SK-N-SH (cell line): Measurements from ENCODE around the gene SNRPB. TPM values are rescaled to one million over a fixed set of nuclear protein-coding genes. Genes with fewer than 3 reads are reported as not detected.

ENCODE experiments used
- CTCF ChIA-PET: fragments of 300-600, 350-600 bp; formaldehyde crosslinking; extraction: SDS; loops from one replicate; lab custom pipeline; 2021; lab: Yijun Ruan, JAX
- POLR2A ChIA-PET: fragments of 350-600 bp; sonication (Branson Sonifier 250); formaldehyde crosslinking; extraction: SDS; loops from one replicate; lab custom pipeline; 2020; ENCODE audit warnings: antibody characterized with exemption, inconsistent platforms; lab: Yijun Ruan, JAX
- DNase-seq: peaks from one replicate; pipeline ENCODE4 v3.0.0; 2012
- H2AFZ ChIP-seq: fragments of 200-600 bp; sonication (generic); 2 replicates; pipeline ENCODE4 v1.8.1; 2016; ENCODE audit warnings: antibody characterized with exemption, mild to moderate bottlenecking, low read depth
- H3F3A ChIP-seq: fragments of 200-600 bp; sonication (generic); replicated peaks from 2 replicates; pipeline ENCODE3; 2016; ENCODE audit warnings: antibody characterized with exemption, mild to moderate bottlenecking; ENCODE audit not compliant: insufficient read depth
- H3K27ac ChIP-seq, 2 experiments: fragments of 200-500 bp in 1 of 2; fragments of 200-600 bp in 1 of 2; sonication (Bioruptor generic) in 1 of 2; sonication (generic), shearing (Covaris generic) in 1 of 2; 2 replicates each; pipeline versions ENCODE4 v1.5.1 to v1.6.1; 2014 to 2016; ENCODE audit warnings: low read depth in 2 of 2, inconsistent platforms in 1 of 2, low read length in 1 of 2, mild to moderate bottlenecking in 1 of 2, mixed read lengths in 1 of 2
- H3K27me3 ChIP-seq: fragments of 200-600 bp; sonication (generic), shearing (Covaris generic); 2 replicates; pipeline ENCODE4 v1.6.1; 2016; ENCODE audit warnings: mixed run types; ENCODE audit not compliant: insufficient read depth
- H3K36me3 ChIP-seq, 2 experiments: fragments of 200-500 bp in 1 of 2; fragments of 200-600 bp in 1 of 2; sonication (Bioruptor generic) in 1 of 2; sonication (generic) in 1 of 2; replicated peaks in 1 of 2; 2 replicates each; pipeline versions ENCODE3 to v1.5.1; 2014 to 2016; ENCODE audit warnings: low read length in 1 of 2, mild to moderate bottlenecking in 1 of 2; ENCODE audit not compliant: insufficient read depth in 2 of 2, control insufficient read depth in 1 of 2
- H3K4me1 ChIP-seq, 2 experiments: fragments of 200-500 bp in 1 of 2; fragments of 200-600 bp in 1 of 2; sonication (Bioruptor generic) in 1 of 2; sonication (generic), shearing (Covaris generic) in 1 of 2; 2 replicates each; pipeline versions ENCODE4 v1.5.1 to v1.6.1; 2014 to 2016; ENCODE audit warnings: low read depth in 1 of 2, low read length in 1 of 2, mixed run types in 1 of 2; ENCODE audit not compliant: insufficient read depth in 2 of 2, control insufficient read depth in 1 of 2
- H3K4me2 ChIP-seq: fragments of 200-600 bp; sonication (generic), shearing (Covaris generic); 2 replicates; pipeline ENCODE4 v1.6.1; 2017; ENCODE audit warnings: mixed run types
- H3K4me3 ChIP-seq, 2 experiments: fragments of 200-500 bp in 1 of 2; fragments of 200-600 bp in 1 of 2; sonication (Bioruptor generic) in 1 of 2; sonication (generic), shearing (Covaris generic) in 1 of 2; 2 replicates each; pipeline versions ENCODE4 v1.5.1 to v1.8.1; 2014 to 2016; ENCODE audit warnings: low read depth in 2 of 2, inconsistent platforms in 1 of 2, low read length in 1 of 2, mild to moderate bottlenecking in 1 of 2, mixed read lengths in 1 of 2, moderate library complexity in 1 of 2
- H3K79me2 ChIP-seq: fragments of 200-600 bp; sonication (generic); 2 replicates; pipeline ENCODE4 v1.8.1; 2017; ENCODE audit warnings: mild to moderate bottlenecking; ENCODE audit not compliant: insufficient read depth
- H3K9ac ChIP-seq: fragments of 200-600 bp; sonication (generic); 2 replicates; pipeline ENCODE4 v1.6.1; 2017; ENCODE audit warnings: mixed run types
- H3K9me2 ChIP-seq: fragments of 200-600 bp; sonication (generic); 2 replicates; pipeline ENCODE4 v1.6.1; 2017; ENCODE audit warnings: mixed run types
- H3K9me3 ChIP-seq: fragments of 200-600 bp; sonication (generic); 2 replicates; pipeline ENCODE4 v1.6.1; 2017; ENCODE audit warnings: mixed run types, mild to moderate bottlenecking, moderate library complexity
- H4K20me1 ChIP-seq: fragments of 200-600 bp; sonication (generic); 2 replicates; pipeline ENCODE4 v1.6.1; 2017; ENCODE audit warnings: mild to moderate bottlenecking, mixed run types; ENCODE audit not compliant: insufficient read depth
- CTCF ChIP-seq: fragments of 200-600 bp; sonication (generic); IDR thresholded peaks from 2 replicates; pipeline ENCODE4 v1.6.1; 2017; ENCODE audit warnings: antibody characterized with exemption, mild to moderate bottlenecking, moderate library complexity
- EP300 ChIP-seq, 2 experiments: IDR thresholded peaks; 2 replicates each; pipeline versions ENCODE4 v1.4.0 to v1.6.1; 2012; ENCODE audit warnings: borderline replicate concordance in 1 of 2, low read depth in 1 of 2, low read length in 1 of 2
- FOSL2 ChIP-seq: IDR thresholded peaks from 2 replicates; pipeline ENCODE4 v1.4.0; 2012; ENCODE audit warnings: low read depth, mild to moderate bottlenecking, moderate library complexity, borderline replicate concordance
- GATA2 ChIP-seq: sonication (generic); formaldehyde crosslinking; IDR thresholded peaks from 2 replicates; pipeline ENCODE4 v1.5.0; 2020; ENCODE audit warnings: mild to moderate bottlenecking, missing genetic modification reagents
- NRF1 ChIP-seq: IDR thresholded peaks from 2 replicates; pipeline ENCODE4 v1.6.1; 2012; ENCODE audit warnings: low read depth, mild to moderate bottlenecking, low read length
- POLR2AphosphoS5 ChIP-seq: IDR thresholded peaks from 2 replicates; pipeline ENCODE4 v1.6.1; 2012; ENCODE audit warnings: low read depth, low read length
- RAD21 ChIP-seq: IDR thresholded peaks from 2 replicates; pipeline ENCODE4 v1.6.1; 2012; ENCODE audit warnings: mild to moderate bottlenecking, low read length
- SMC3 ChIP-seq: IDR thresholded peaks from 2 replicates; pipeline ENCODE4 v1.6.1; 2012; ENCODE audit warnings: low read depth, low read length, improper control_type of control experiment
- WGBS: methylation state at CpG from one replicate; pipeline ENCODE4 v1.1.6; 2017; ENCODE audit warnings: low lambda C conversion rate; 5-methylcytosine and 5-hydroxymethylcytosine counted together
- polyA plus RNA-seq, 3 experiments: library from polyadenylated mRNA; depleted of rRNA; stranded (reverse); fragments of >200 nt; gene quantifications; 2 replicates each; pipeline ENCODE4 v1.2.3, GENCODE V29; 2012
- TF ChIP-seq, protein P1 (sequence below): IDR thresholded peaks from 2 replicates; pipeline ENCODE4 v1.6.1; 2012; ENCODE audit warnings: mild to moderate bottlenecking, low read depth, low read length, moderate library complexity
- TF ChIP-seq, protein P2 (sequence below): fragments of 150-350 bp; IDR thresholded peaks from 2 replicates; pipeline ENCODE4 v1.6.1; 2016; ENCODE audit warnings: mild to moderate bottlenecking, low read depth, low read length
- TF ChIP-seq, protein P3 (sequence below): IDR thresholded peaks from 2 replicates; pipeline ENCODE4 v1.4.0; 2012; ENCODE audit warnings: low read depth

Gene SNRPB
- polyA plus RNA-seq, 1 of the 3 experiments (the other 2 are of a cell fraction), result 455 TPM

DNA sequence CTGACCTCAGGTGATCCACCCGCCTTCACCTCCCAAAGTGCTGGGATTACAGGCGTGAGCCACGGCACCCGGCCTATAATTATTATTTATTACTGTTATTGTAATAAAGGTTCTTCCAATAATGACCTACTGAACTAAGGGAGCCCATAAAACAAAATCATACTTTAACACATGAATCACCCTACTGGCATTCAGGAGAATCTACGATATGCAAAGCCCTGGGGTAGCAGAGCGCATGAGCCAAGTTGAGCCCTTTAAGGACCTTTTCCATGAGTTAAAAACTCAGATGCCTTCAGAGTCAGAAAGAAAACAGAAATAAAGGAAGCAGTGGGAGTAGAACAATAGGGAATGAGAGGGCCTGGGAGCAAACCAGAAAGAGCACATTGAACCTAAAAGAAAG lies 41.5 kb downstream of the SNRPB start:
- no peaks in the 10 kb centered on the region for H3F3A ChIP-seq
- 31% methylated on average over 6 of the region's 6 CpGs for WGBS
- no peaks in the 10 kb centered on the region for H3K27me3 ChIP-seq
- POLR2A ChIA-PET, result no interaction called here
- no peaks in the 10 kb centered on the region for H3K79me2 ChIP-seq
- H3K27ac ChIP-seq, result no peak overlapping the region
- no peaks in the 10 kb centered on the region for H3K9me2 ChIP-seq
- no peak overlapping the region for H3K9ac ChIP-seq
- TF ChIP-seq, protein P1, sequence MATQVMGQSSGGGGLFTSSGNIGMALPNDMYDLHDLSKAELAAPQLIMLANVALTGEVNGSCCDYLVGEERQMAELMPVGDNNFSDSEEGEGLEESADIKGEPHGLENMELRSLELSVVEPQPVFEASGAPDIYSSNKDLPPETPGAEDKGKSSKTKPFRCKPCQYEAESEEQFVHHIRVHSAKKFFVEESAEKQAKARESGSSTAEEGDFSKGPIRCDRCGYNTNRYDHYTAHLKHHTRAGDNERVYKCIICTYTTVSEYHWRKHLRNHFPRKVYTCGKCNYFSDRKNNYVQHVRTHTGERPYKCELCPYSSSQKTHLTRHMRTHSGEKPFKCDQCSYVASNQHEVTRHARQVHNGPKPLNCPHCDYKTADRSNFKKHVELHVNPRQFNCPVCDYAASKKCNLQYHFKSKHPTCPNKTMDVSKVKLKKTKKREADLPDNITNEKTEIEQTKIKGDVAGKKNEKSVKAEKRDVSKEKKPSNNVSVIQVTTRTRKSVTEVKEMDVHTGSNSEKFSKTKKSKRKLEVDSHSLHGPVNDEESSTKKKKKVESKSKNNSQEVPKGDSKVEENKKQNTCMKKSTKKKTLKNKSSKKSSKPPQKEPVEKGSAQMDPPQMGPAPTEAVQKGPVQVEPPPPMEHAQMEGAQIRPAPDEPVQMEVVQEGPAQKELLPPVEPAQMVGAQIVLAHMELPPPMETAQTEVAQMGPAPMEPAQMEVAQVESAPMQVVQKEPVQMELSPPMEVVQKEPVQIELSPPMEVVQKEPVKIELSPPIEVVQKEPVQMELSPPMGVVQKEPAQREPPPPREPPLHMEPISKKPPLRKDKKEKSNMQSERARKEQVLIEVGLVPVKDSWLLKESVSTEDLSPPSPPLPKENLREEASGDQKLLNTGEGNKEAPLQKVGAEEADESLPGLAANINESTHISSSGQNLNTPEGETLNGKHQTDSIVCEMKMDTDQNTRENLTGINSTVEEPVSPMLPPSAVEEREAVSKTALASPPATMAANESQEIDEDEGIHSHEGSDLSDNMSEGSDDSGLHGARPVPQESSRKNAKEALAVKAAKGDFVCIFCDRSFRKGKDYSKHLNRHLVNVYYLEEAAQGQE, result no peak
- TF ChIP-seq GATA2 (CRISPR knock-in tag) (no peak), FOSL2 (no peak), EP300 (IDR thresholded peaks at IDR 0.05; ENCODE audit: borderline replicate concordance in 1 of 2, low read depth in 1 of 2, low read length in 1 of 2) (no peak), NRF1 (no peak)
- TF ChIP-seq, protein P2, sequence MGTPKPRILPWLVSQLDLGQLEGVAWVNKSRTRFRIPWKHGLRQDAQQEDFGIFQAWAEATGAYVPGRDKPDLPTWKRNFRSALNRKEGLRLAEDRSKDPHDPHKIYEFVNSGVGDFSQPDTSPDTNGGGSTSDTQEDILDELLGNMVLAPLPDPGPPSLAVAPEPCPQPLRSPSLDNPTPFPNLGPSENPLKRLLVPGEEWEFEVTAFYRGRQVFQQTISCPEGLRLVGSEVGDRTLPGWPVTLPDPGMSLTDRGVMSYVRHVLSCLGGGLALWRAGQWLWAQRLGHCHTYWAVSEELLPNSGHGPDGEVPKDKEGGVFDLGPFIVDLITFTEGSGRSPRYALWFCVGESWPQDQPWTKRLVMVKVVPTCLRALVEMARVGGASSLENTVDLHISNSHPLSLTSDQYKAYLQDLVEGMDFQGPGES, result no peak
- TF ChIP-seq, protein P3, sequence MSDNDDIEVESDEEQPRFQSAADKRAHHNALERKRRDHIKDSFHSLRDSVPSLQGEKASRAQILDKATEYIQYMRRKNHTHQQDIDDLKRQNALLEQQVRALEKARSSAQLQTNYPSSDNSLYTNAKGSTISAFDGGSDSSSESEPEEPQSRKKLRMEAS, result no peak
- no peak overlapping the region for H3K4me2 ChIP-seq
- H2AFZ ChIP-seq, result no peak overlapping the region
- CTCF ChIA-PET, result interaction anchor here (1.4 kb wide), 1 partner anchor 23 kb away, joined by 4 read pairs; no protein-coding TSS in a partner anchor
- H3K9me3 ChIP-seq, result no peaks in the 10 kb centered on the region
- H3K36me3 ChIP-seq, result no peaks in the 10 kb centered on the region
- no peaks in the 10 kb centered on the region for H3K4me1 ChIP-seq
- no peak for DNase-seq
- no peak overlapping the region for H3K4me3 ChIP-seq
- H4K20me1 ChIP-seq, result no peaks in the 10 kb centered on the region

- Histone ChIP-seq H3K9ac (no peak overlapping the region), H3F3A (no peaks in the 10 kb centered on the region), H3K9me3 (no peaks in the 10 kb centered on the region), H4K20me1 (no peaks in the 10 kb centered on the region), H3K36me3 (no peaks in the 10 kb centered on the region), H3K79me2 (no peaks in the 10 kb centered on the region), H2AFZ (no peak overlapping the region), H3K9me2 (no peaks in the 10 kb centered on the region), H3K4me3 (no peak overlapping the region), H3K27me3 (no peaks in the 10 kb centered on the region; the same call in 1 of the 2 replicates), H3K27ac (no peak overlapping the region)
- 24% methylated on average over 5 of the region's 5 CpGs for WGBS
- POLR2A ChIA-PET, result no interaction called here
- TF ChIP-seq CTCF (peak; percentile 39), POLR2AphosphoS5 (no peak), RAD21 (peak; percentile 46; the same call in 1 of the 2 replicates), SMC3 (peak; percentile 13; the same call in 1 of the 2 replicates)
- TF ChIP-seq, all 33 proteins: peak for 3
- no peaks in the 10 kb centered on the region for H3K4me1 ChIP-seq
- no peak overlapping the region for H3K4me2 ChIP-seq
- CTCF ChIA-PET, result interaction anchor here (1.0 to 2.0 kb wide), 2 partner anchors 13 to 214 kb away, joined by 5 read pairs; no protein-coding TSS in a partner anchor
- no peak for DNase-seq
Measured at GRCh38 chr20:2421247-2421646, 49.3 kb downstream of the SNRPB start.
